Activated naive CD4-positive, alpha-beta T cell treated with anti-CD3 and anti-CD28 coated beads for 36 hours (primary cell): ENCODE results near the gene CISD1. TPM values are rescaled to one million over a fixed set of nuclear protein-coding genes. Genes with fewer than 3 reads are reported as not detected.

Experiments used
- total RNA-seq, 2 experiments: library from RNA; stranded (reverse); gene quantifications; one replicate each; pipeline ENCODE4 v1.2.3, GENCODE V29; 2021

The CISD1 gene
- total RNA-seq, 2 experiments from 2014 or later: 52.7 to 55.0 TPM

Other genes starting within 250 kb of the CISD1 start
- 1 to 10 TPM; 5.6 TPM for gene IPMK, start 1.3 kb upstream of the CISD1 start, total RNA-seq
- 1 to 10 TPM; 8.7 to 9.3 TPM for gene UBE2D1, start 65.8 kb downstream of the CISD1 start, total RNA-seq
- 10 to 100 TPM; 87.7 to 91.8 TPM for gene TFAM, start 116.2 kb downstream of the CISD1 start, total RNA-seq
- gene BICC1, start 243.7 kb downstream of the CISD1 start, total RNA-seq: not detected